ENCODE data around the gene MTMR2. TPM values are rescaled to one million over a fixed set of nuclear protein-coding genes. Genes with fewer than 3 reads are reported as not detected.

Gene MTMR2
- total and polyA plus RNA-seq, 2 donors (not counting 1 experiment from before 2014, with no cell fraction given) = 29.2 to 48.2 TPM

DNA sequence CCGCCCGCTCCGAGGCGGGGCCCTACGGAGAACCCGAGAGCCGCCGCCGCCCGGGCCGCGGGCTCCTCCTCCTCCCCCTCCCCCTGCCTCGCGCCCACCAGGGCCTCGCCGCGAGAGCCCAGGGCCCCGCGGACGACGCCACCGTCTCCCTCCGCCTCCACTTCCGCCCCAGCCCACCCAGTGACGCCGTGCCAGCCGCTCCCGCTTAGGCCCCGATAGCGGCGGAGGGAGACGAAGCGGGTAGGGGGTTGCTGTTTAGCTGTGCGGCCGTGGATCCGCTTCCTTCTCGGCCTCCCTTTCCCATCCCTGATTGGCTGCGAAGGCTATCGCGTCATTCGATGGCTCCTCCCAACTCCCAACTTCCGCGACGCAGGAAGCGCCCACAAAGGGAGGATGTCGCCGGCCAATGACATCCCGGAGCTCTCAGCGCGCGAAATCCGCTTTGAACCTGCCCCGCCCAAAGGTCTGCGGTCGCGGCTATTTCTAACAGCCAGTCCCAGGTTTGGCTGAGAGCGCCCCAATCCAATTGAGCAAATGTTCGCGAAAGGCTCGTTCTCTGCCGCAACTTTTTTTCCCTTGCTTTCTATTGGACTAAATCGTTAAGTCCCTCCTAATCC lies 134.3 kb downstream of the MTMR2 start, which contains the start of gene FAM76B:
FAM76B (minus strand) TSS at position 277 of the 617 bp plus-strand sequence. CDS start 304 bp downstream, outside the sequence.
- no peak for TF ChIP-seq EZH2 (IDR thresholded peaks at IDR 0.05; ENCODE audit: low read length, missing control alignments)
- TF ChIP-seq, protein P1, sequence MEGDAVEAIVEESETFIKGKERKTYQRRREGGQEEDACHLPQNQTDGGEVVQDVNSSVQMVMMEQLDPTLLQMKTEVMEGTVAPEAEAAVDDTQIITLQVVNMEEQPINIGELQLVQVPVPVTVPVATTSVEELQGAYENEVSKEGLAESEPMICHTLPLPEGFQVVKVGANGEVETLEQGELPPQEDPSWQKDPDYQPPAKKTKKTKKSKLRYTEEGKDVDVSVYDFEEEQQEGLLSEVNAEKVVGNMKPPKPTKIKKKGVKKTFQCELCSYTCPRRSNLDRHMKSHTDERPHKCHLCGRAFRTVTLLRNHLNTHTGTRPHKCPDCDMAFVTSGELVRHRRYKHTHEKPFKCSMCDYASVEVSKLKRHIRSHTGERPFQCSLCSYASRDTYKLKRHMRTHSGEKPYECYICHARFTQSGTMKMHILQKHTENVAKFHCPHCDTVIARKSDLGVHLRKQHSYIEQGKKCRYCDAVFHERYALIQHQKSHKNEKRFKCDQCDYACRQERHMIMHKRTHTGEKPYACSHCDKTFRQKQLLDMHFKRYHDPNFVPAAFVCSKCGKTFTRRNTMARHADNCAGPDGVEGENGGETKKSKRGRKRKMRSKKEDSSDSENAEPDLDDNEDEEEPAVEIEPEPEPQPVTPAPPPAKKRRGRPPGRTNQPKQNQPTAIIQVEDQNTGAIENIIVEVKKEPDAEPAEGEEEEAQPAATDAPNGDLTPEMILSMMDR (conservative IDR thresholded peaks at IDR 0.05 in 1 of 2, IDR thresholded peaks at IDR 0.05 in 1 of 2; ENCODE audit: low read depth in 1 of 2, low read length in 2 of 2) = no peak

DNA sequence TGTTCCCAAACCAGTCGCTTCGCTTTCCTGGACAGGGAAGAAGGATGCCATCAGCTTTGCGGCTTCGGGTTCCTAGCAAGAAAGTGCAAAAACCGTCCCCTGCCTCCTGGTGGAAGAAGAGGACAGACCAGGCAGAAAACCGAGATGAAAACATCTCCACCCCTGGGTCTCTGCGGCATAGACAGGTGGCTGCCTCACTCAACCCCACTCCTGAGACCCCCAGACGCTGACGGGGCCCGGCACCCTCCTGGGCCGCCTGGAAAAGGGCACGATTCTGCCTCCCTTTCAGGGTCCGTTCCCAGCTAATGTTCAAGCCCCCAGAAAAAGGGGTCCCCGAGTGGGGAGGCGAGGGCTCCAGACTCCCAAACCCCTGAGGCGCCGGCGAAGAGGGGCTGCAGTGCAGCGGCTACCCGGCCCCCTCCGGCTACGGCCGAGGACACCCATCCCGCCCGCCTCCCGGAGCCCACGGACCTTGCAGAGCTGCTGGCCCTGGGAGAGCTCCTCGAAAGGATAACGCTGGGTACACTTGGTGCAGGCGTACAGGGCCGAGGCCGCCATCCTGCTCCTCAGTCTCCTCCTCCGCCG lies 134.9 kb downstream of the MTMR2 start:
- H3K9ac ChIP-seq (ENCODE audit: insufficient read depth, low read length) = peak overlapping the region; percentile 99
- peak; percentile 39 to 57 for DNase-seq (ENCODE audit: low read depth in 2 of 2)
- no peaks in the 10 kb centered on the region for H3K27me3 ChIP-seq (ENCODE audit: control insufficient read depth, insufficient read depth, low read length)
- H3K27ac ChIP-seq (ENCODE audit: insufficient read depth, low read length) = peak overlapping the region; percentile 100
- peaks cover 38% of the 10 kb centered on the region for H3K79me2 ChIP-seq (ENCODE audit: control insufficient read depth, insufficient read depth, low read length)
- peak overlapping the region; percentile 26 for H2AFZ ChIP-seq (ENCODE audit: low read length)
- TF ChIP-seq, protein P1 (conservative IDR thresholded peaks at IDR 0.05 in 1 of 2, IDR thresholded peaks at IDR 0.05 in 1 of 2; ENCODE audit: low read depth in 1 of 2, low read length in 2 of 2) = peak; percentile 27 to 47
- no peak for TF ChIP-seq EZH2 (IDR thresholded peaks at IDR 0.05; ENCODE audit: low read length, missing control alignments)
- H4K20me1 ChIP-seq (ENCODE audit: control insufficient read depth, extremely low read depth, insufficient read depth, low read length) = no peaks in the 10 kb centered on the region
- peak overlapping the region; percentile 83 to 95 (median 90) for H3K4me3 ChIP-seq (replicated peaks in 1 of 4; ENCODE audit: control extremely low read depth in 1 of 4, insufficient read depth in 1 of 4, low read depth in 3 of 4, low read length in 4 of 4)
- H3K36me3 ChIP-seq (ENCODE audit: control insufficient read depth, insufficient read depth, low read length) = no peaks in the 10 kb centered on the region
- peak overlapping the region; percentile 33 for H3K4me2 ChIP-seq (ENCODE audit: extremely low read depth, insufficient read depth, low read length)
- H3K9me3 ChIP-seq (ENCODE audit: control insufficient read depth, insufficient read depth, low read depth, low read length) = no peaks in the 10 kb centered on the region
- peaks cover 2% of the 10 kb centered on the region for H3K4me1 ChIP-seq (ENCODE audit: control insufficient read depth, extremely low read depth, insufficient read depth, low read length)

More for the DNA sequence above, 134.3 kb downstream of the MTMR2 start, which contains the start of gene FAM76B:
- Histone ChIP-seq H3K9me3 (ENCODE audit: control insufficient read depth, insufficient read depth, low read depth, low read length) (no peaks in the 10 kb centered on the region), H3K4me2 (ENCODE audit: extremely low read depth, insufficient read depth, low read length) (peak within 1 kb of the TSS; percentile 96), H3K9ac (ENCODE audit: insufficient read depth, low read length) (peak within 1 kb of the TSS; percentile 99), H3K27me3 (ENCODE audit: control insufficient read depth, insufficient read depth, low read length) (no peaks in the 10 kb centered on the region), H3K4me3 (replicated peaks in 1 of 4; ENCODE audit: control extremely low read depth in 1 of 4, insufficient read depth in 1 of 4, low read depth in 3 of 4, low read length in 4 of 4) (peak within 1 kb of the TSS; percentile 90 to 95 (median 92)), H3K4me1 (ENCODE audit: control insufficient read depth, extremely low read depth, insufficient read depth, low read length) (peaks cover 2% of the 10 kb centered on the region), H3K36me3 (ENCODE audit: control insufficient read depth, insufficient read depth, low read length) (no peaks in the 10 kb centered on the region), H2AFZ (ENCODE audit: low read length) (peak within 1 kb of the TSS; percentile 83), H4K20me1 (ENCODE audit: control insufficient read depth, extremely low read depth, insufficient read depth, low read length) (no peaks in the 10 kb centered on the region), H3K27ac (ENCODE audit: insufficient read depth, low read length) (peak within 1 kb of the TSS; percentile 100), H3K79me2 (ENCODE audit: control insufficient read depth, insufficient read depth, low read length) (peaks cover 40% of the 10 kb centered on the region)
- peak; percentile 99 for DNase-seq (ENCODE audit: low read depth in 2 of 2)

Other genes starting within 250 kb of the MTMR2 start
- 16.7 and 18.2 TPM in 2 replicates for gene FAM76B, start 134.3 kb downstream of the MTMR2 start, total RNA-seq
- 14.9 and 18.4 TPM in 2 replicates for gene FAM76B, start 134.3 kb downstream of the MTMR2 start, polyA plus RNA-seq
- 55.8 and 59.1 TPM in 2 replicates for gene CEP57, start 133.6 kb downstream of the MTMR2 start, total RNA-seq
- 30.6 and 37.0 TPM in 2 replicates for gene CEP57, start 133.6 kb downstream of the MTMR2 start, polyA plus RNA-seq

All from fibroblast of lung (primary cell).